Measurements from ENCODE around the gene NBDY. TPM values are rescaled to one million over a fixed set of nuclear protein-coding genes. Genes with fewer than 3 reads are reported as not detected.

NBDY gene
- total and polyA plus RNA-seq, 11 donors: 10.4 to 33.5 (median 26.2) TPM

GRCh38 chrX:56738670-56739069 lies 9.6 kb downstream of the NBDY start:
- Histone ChIP-seq H3K9me3 (peaks cover 0 to 9% (median 0%) of the 10 kb centered on the region in 12 donors), H3K4me1 (peaks cover 0 to 16% (median 0%) of the 10 kb centered on the region in 12 donors), H3K27me3 (peaks cover 0 to 32% (median 0%) of the 10 kb centered on the region in 9 donors), H3K27ac (no peak overlapping the region), H3K4me3 (no peak overlapping the region), H3K36me3 (peaks cover 0 to 12% (median 0%) of the 10 kb centered on the region in 9 donors)
- ATAC-seq (no peak), DNase-seq (no peak)
- intact Hi-C loops (cut with DNase I): loop anchor here in 1 of 10 donors (10.0 kb wide), 1 partner anchor 454 kb away; no protein-coding TSS in a partner anchor
- 34 to 66% (median 46%) methylated on average over 1 of the region's 1 CpG for WGBS, 4 donors
- TF ChIP-seq POLR2A (IDR thresholded peaks at IDR 0.05): no peak
- TF ChIP-seq CTCF (IDR thresholded peaks at IDR 0.05): no peak

GRCh38 chrX:56744996-56745395 lies 16.0 kb downstream of the NBDY start:
- 63 to 84% (median 75%) methylated on average over 4 of the region's 4 CpGs for WGBS, 4 donors
- Histone ChIP-seq H3K27me3 (peaks cover 0 to 64% (median 0%) of the 10 kb centered on the region in 9 donors), H3K4me1 (peaks cover 0 to 11% (median 0%) of the 10 kb centered on the region in 12 donors), H3K27ac (no peak overlapping the region), H3K36me3 (peaks cover 0 to 3% (median 0%) of the 10 kb centered on the region in 9 donors), H3K9me3 (peaks cover 0 to 9% (median 0%) of the 10 kb centered on the region in 12 donors), H3K4me3 (no peak overlapping the region)
- no peak for DNase-seq
- intact Hi-C loops (cut with DNase I): loop anchor here in 1 of 10 donors (10.0 kb wide), 1 partner anchor 1160 kb away; no protein-coding TSS in a partner anchor
- TF ChIP-seq POLR2A (IDR thresholded peaks at IDR 0.05) (no peak), CTCF (IDR thresholded peaks at IDR 0.05) (no peak)
- peak in 2 of 4 donors; percentile 55 to 71 for ATAC-seq

GRCh38 chrX:56746996-56747395 lies 18.0 kb downstream of the NBDY start:
- WGBS, 4 donors: 76 to 97% (median 86%) methylated on average over 1 of the region's 1 CpG
- intact Hi-C loops (cut with DNase I): loop anchor here in 1 of 10 donors (10.0 kb wide), 1 partner anchor 1158 kb away; no protein-coding TSS in a partner anchor
- peaks cover 0 to 50% (median 0%) of the 10 kb centered on the region in 9 donors for H3K27me3 ChIP-seq

GRCh38 chrX:56751071-56751470 lies 22.0 kb downstream of the NBDY start:
- Histone ChIP-seq H3K27me3 (peaks cover 0 to 59% (median 0%) of the 10 kb centered on the region in 9 donors), H3K9me3 (no peaks in the 10 kb centered on the region), H3K4me1 (peaks cover 0 to 3% (median 0%) of the 10 kb centered on the region in 12 donors), H3K27ac (no peak overlapping the region), H3K4me3 (no peak overlapping the region), H3K36me3 (peaks cover 0 to 3% (median 0%) of the 10 kb centered on the region in 9 donors)
- TF ChIP-seq CTCF (IDR thresholded peaks at IDR 0.05) (no peak), POLR2A (IDR thresholded peaks at IDR 0.05) (no peak)
- ATAC-seq: no peak
- DNase-seq: no peak
- intact Hi-C loops (cut with DNase I): no loop called here

More at GRCh38 chrX:56746996-56747395, 18.0 kb downstream of the NBDY start:
- ATAC-seq: no peak
- H3K4me1 ChIP-seq: peaks cover 0 to 11% (median 0%) of the 10 kb centered on the region in 12 donors
- TF ChIP-seq POLR2A (IDR thresholded peaks at IDR 0.05): no peak
- TF ChIP-seq CTCF (IDR thresholded peaks at IDR 0.05): no peak
- H3K36me3 ChIP-seq: peaks cover 0 to 3% (median 0%) of the 10 kb centered on the region in 9 donors
- no peak overlapping the region for H3K4me3 ChIP-seq
- H3K9me3 ChIP-seq: peaks cover 0 to 4% (median 0%) of the 10 kb centered on the region in 12 donors
- H3K27ac ChIP-seq: no peak overlapping the region
- no peak for DNase-seq
